Putamen (tissue), 1 donor: ENCODE results near the gene RPA1.

Experiments used
- DNase-seq: peaks from one replicate; pipeline ENCODE4 v3.0.0-alpha.2; 2016; ENCODE audit warnings: low spot score

The RPA1 gene

GRCh38 chr17:1942066-1942365, 112.2 kb downstream of the RPA1 start:
- DNase-seq: no peak

DNA sequence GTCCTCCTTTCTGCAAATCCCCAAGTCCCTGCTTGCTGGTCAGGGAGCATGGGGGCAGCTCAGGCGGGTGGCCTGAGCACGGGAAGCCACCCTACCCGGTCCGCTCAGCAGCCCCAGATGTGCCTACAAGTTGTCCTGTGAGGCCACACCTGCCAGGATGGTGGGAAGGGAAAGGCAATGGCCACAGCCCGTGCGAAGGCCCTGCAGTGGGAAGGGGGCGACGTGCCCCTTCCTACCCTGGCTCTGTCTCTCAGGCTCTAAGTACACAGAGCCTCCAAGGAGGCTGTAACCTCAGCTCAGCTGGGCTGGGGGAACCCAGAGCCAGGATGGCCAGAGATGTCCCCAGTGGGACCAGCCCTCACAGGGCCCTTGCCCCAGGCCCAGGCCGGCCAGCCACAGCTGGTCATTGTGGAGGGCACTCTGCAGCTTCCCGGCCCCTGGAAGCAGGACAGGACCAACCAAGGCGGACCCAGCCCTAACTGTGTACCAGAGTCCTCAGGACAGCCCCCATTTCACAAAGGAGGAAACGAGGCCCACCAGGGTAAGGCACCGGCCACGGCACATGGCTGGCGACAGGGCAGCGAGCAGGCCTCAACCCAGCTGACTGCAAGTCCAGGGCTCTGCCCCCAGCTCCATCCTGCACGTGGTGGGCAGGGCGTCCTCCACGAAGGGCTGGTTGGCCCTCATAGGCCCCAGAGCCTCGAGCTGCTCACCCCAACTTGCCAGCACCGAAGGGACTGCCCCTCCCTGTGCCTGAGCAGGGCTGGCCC, 113.0 kb downstream of the RPA1 start:
- no peak for DNase-seq

DNA sequence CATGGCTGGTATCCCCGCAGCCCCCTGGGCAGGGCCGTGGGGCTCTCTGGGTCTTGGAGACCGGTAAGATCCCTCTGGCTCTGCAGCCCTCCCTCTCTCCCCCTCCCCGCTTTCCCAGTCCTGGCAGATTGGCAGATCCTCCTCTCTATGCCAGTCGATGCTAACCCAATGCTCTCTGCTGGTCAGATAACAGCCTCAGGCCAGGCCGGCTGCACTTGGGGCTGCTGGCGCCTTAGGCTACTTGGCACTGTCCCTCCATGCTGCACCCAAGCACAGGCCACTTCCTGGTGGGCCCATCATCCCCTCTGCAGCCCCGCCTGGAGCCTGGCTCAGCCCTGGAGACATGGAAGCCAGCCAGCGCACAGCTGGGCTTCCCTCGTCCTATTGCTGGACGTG, 113.6 kb downstream of the RPA1 start:
- DNase-seq: no peak

- DNase-seq: no peak
Observed at GRCh38 chr17:1945621-1946020, 115.8 kb downstream of the RPA1 start.

- no peak for DNase-seq
Observed at GRCh38 chr17:1946021-1946932, 116.5 kb downstream of the RPA1 start.

GRCh38 chr17:1947229-1947742, 117.5 kb downstream of the RPA1 start:
- no peak for DNase-seq

DNA sequence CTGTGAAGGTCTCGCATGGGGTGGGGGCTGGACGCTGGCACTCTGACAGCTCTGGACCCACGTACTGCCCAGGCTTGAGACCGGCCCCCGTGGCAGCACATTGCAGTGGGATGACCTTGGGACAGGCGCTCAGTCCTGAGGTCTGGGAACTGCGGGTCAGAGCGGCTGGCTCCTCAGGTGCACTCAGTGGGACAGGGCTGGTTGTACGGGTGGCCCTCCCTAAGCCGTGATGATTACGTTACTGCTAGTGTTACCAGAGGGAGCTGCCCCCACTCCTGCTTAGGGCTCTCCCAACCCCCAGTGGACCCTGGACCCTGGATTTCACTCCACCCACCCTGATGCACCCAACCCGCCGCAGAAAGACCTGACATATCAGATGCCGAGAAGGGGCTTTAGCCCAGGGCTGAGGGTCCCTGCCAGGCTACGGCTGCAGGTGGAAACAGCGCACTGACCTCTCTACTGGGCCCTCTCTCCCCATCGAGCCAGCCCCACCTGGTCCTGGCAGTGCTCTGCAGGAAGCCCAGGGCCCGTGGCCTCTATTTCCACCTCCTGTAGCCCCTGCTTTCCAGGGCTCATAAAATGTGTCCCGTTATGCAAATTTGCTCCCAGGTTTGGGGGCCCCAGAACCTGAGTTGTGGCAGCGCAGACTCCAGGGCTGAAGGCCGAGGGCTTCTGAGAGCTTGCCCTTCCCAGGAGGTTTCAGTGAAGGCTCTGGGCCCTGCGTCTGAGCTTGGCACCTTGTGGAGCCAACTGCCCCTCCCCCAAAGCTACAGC, 118.1 kb downstream of the RPA1 start:
- DNase-seq: no peak

GRCh38 chr17:1948517-1948825, 118.7 kb downstream of the RPA1 start:
- no peak for DNase-seq
